Stimulated activated naive CD8-positive, alpha-beta T cell treated with anti-CD3 and anti-CD28 coated beads, Interleukin-15, Interleukin-2, amounts not matched to agents 100 U/mL and 50 U/mL, for 24 hours (primary cell): ENCODE data around the gene PRUNE2.
A peak's percentile ranks its signal among the peaks of the same experiment; 100 is the strongest.

Experiments used
- ATAC-seq: fragments of 150-1000 bp; cut with Tn5 transposase; one replicate; pipeline ENCODE4 v1.10.0; 2021
- DNase-seq: peaks from one replicate; pipeline ENCODE4 v3.0.0; 2021

PRUNE2 gene

DNA sequence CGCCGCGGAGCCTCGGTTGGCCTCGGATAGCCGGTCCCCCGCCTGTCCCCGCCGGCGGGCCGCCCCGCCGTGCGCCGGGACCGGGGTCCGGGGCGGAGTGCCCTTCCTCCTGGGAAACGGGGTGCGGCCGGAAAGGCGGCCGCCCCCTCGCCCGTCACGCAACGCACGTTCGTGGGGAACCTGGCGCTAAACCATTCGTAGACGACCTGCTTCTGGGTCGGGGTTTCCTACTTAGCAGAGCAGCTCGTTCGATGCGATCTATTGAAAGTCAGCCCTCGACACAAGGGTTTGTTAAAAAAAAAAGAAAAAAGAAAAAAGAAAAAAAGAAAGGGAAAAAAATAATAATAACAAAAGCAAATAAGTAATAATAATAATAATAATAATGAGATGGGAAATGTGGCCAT lies 334.2 kb downstream of the PRUNE2 start:
- DNase-seq (peak; percentile 35), ATAC-seq (no peak)

DNA sequence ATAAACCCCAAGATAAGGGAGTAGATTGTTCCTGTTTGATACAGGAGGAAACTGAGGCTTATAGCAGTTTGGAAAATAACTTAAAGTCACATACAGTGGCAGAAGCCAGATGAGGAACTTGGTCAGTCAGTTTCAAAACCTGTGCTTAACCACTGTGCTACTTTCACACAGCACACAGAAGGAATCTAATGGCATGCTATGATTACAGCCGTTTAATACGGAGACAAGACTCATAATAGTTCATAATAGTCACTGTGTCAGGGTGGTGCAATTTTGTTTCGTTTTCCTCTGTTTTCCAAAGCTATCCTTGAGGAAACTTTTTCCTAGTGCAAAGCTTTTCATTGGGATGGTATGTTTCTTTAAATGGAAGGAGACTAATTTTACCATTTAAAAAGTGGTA lies 334.6 kb downstream of the PRUNE2 start:
- ATAC-seq (peak; percentile 74), DNase-seq (no peak)

DNA sequence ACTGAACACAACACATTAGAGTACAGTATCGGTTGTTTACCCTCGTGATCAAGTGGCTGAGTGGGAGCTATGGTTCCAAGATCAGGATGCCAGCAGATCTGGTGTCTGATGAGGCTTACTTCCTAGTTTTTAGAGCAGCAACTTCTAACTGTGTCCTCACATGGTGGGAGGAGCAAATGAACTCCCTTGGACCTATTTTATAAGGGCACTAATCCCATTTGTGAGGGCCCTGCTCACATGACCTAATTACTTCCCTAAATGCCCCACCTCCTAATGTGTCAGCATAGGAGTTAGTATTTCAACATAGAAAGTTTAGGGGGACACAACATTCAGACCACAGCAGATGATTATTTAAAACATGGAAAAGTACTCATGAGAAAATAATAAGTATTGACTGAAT lies 335.1 kb downstream of the PRUNE2 start:
- DNase-seq = no peak
- no peak for ATAC-seq

DNA sequence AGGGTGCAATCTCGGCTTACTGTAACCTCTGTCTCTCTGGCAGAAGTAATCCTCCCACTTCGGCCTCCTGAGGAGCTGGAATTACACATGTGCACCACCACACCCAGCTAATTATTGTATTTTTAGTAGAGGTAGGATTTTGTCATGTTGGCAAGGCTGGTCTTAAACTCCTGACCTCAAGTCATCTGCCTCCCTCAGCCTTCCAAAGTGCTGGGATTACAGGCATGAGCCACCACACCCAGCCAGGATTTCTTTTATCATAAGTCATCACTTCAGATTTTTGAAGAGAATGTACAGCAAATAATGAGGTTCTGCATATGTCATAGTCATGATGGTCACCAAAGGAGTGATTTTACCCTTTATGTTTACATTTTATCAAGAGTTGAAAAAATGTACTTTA lies 338.8 kb downstream of the PRUNE2 start:
- DNase-seq = no peak
- no peak for ATAC-seq

DNA sequence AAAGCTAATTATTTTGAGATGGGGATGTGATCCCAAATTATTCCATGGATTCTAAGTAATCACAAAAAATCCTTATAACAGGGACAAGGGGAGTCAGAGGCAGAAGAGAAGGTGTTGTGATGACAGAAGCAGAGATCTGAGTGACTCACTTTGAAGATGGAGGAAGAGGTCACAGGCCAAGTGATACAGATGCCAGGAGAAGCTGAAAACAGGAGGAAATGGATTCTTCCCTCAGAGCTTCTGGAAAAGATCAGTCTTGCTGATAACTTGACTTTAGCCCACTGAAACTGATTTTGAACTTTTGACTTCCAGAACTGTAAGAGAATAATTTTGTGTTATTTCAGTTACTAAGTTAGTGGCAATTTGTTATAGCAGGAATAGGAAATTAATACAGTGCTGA lies 341.6 kb downstream of the PRUNE2 start:
- no peak for ATAC-seq
- no peak for DNase-seq

DNA sequence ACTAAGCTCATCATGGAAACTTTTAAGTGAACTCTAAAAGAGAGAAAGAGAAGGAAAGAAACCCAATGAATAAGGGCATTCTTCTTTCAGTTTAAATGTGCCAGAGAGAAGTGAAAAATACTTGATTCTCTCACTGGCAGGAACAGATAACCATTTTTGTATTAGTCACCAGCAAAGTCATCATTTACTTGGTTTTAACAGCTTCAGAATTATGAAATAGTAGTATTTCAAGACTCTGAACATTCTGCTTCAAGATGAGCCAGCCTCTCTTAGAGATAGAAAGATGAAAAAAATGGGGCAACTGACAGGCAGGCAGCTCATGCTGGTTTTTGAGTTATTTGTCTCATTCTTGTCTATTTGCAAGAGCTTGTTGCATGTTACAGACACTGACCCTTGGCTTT lies 343.4 kb downstream of the PRUNE2 start:
- ATAC-seq (peak; percentile 66), DNase-seq (no peak)

DNA sequence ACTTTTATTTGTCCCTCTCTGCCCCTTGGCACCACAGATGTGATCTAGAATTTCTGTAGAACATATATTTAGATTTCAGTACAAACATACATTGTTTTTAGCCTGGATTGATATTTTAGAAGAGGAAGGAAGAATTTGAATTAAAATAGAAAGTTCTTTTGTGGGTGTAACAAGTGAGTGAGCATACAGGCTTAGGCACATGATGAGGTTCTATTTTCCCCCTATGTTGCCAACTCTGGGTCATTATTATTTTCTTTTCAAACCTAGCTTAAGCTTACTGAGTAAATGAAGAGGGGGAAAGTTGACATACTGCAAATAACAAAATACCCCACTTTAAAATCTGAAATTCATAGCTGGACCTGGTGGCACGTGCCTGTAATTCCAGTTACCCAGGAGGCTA lies 344.0 kb downstream of the PRUNE2 start:
- DNase-seq = no peak
- no peak for ATAC-seq
